ENCODE data around the gene NRN1L.
A peak's percentile ranks its signal among the peaks of the same experiment; 100 is the strongest.

NRN1L gene

DNA sequence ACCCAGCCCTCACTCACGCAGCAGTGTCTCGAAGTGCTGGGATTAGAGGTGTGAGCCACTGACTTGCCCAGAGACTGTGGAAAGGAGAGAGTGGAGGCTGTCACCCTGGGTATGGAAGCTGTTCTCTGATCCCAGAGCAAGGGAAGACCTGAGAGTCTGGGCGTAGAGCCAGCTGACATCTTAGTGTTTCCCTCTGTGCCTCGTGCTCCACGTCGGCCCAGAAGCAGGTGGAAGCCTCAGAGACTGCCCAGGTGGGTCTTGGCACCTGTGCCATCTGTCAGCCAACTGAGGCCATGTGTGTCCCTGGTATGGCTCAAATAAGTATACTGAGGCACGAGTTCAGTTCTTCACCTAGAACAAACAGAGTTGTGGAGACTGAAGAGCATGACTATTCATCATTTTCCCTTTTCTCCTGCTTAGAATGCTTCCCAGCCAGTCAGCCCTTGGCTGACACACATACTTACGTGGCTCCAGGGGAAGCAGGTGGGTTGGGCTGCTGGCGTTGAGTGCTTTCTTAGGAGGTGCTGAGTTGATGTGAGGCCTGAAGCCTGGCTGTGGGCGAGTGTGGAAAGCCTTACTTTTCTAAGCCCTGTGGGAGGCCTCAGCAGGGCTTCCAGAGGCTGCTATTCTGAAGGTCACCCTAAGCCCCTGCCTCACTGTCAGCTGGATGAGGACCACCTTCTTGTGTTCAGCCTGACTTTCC, 38.9 kb downstream of the NRN1L start:
- TF ChIP-seq EZH2 (IDR thresholded peaks at IDR 0.05; ENCODE audit: borderline replicate concordance, low read length): no peak
- TF ChIP-seq, protein P1, sequence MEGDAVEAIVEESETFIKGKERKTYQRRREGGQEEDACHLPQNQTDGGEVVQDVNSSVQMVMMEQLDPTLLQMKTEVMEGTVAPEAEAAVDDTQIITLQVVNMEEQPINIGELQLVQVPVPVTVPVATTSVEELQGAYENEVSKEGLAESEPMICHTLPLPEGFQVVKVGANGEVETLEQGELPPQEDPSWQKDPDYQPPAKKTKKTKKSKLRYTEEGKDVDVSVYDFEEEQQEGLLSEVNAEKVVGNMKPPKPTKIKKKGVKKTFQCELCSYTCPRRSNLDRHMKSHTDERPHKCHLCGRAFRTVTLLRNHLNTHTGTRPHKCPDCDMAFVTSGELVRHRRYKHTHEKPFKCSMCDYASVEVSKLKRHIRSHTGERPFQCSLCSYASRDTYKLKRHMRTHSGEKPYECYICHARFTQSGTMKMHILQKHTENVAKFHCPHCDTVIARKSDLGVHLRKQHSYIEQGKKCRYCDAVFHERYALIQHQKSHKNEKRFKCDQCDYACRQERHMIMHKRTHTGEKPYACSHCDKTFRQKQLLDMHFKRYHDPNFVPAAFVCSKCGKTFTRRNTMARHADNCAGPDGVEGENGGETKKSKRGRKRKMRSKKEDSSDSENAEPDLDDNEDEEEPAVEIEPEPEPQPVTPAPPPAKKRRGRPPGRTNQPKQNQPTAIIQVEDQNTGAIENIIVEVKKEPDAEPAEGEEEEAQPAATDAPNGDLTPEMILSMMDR (IDR thresholded peaks at IDR 0.05; ENCODE audit: low read length): no peak
- H3K36me3 ChIP-seq (ENCODE audit: insufficient read depth, low read length): peaks cover 6% of the 10 kb centered on the region; the same call in 1 of the 2 replicates
- peaks cover 14% of the 10 kb centered on the region for H3K4me1 ChIP-seq (ENCODE audit: insufficient read depth, low read length, severe bottlenecking)
- no peak overlapping the region for H3K4me2 ChIP-seq (ENCODE audit: low read length)
- H3K9ac ChIP-seq (ENCODE audit: low read length): no peak overlapping the region
- no peak overlapping the region for H2AFZ ChIP-seq (ENCODE audit: low read length)
- H3K79me2 ChIP-seq (ENCODE audit: insufficient read depth, low read length): no peaks in the 10 kb centered on the region
- H3F3A ChIP-seq (ENCODE audit: insufficient read depth, low read length): no peaks in the 10 kb centered on the region
- no peaks in the 10 kb centered on the region for H3K9me2 ChIP-seq (ENCODE audit: low read depth, low read length)
- H3K4me3 ChIP-seq (ENCODE audit: low read depth, low read length, poor library complexity, severe bottlenecking): no peak overlapping the region
- no peaks in the 10 kb centered on the region for H3K27me3 ChIP-seq (ENCODE audit: insufficient read depth, low read length)
- H3K27ac ChIP-seq (ENCODE audit: low read depth, low read length, poor library complexity, severe bottlenecking): no peak overlapping the region
- no peaks in the 10 kb centered on the region for H3K9me3 ChIP-seq (ENCODE audit: low read length)
- H4K20me1 ChIP-seq (ENCODE audit: insufficient read depth, low read length): no peaks in the 10 kb centered on the region

DNA sequence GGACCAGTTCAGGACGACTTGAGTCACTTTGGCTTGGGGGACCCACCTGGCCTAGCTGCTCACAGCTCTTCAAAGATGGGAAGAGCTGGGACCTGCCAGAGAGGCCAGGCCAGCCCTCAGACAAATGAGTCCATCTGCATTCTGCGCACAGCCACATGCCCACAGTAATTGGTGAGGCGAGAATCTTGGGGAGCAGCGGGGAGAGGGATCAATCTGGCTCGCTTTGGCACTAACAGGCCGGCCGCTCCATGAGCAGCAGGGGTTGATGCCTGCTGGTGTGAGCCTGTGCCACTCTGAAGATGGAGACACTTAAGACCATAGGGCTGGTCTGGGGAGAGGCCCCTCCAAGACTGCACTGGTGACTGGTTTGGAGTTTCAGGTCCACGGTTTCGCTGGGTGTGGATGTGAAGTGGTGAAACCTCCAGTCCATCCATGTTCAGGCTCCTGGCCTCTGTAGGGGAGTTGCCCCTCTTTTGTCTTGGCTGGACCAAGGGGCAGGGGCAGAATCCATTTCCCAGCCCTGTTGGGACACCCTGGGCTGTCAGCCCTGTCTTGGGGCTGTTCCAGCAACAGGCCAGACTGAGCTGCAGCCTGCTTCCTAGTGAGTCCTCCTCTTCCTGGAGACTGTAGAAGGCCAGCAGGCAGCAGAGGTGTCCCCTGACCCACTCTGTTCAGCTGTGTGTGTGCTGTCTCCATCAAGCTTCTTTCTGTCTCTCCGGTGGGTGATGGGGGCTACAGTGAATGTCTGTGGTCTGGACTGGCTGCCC, 39.6 kb downstream of the NRN1L start:
- Histone ChIP-seq H3K4me3 (ENCODE audit: low read depth, low read length, poor library complexity, severe bottlenecking) (no peak overlapping the region), H3K79me2 (ENCODE audit: insufficient read depth, low read length) (no peaks in the 10 kb centered on the region), H3K9me3 (ENCODE audit: low read length) (no peaks in the 10 kb centered on the region), H2AFZ (ENCODE audit: low read length) (no peak overlapping the region), H3F3A (ENCODE audit: insufficient read depth, low read length) (no peaks in the 10 kb centered on the region), H3K36me3 (ENCODE audit: insufficient read depth, low read length) (peaks cover 10% of the 10 kb centered on the region; the same call in 1 of the 2 replicates), H4K20me1 (ENCODE audit: insufficient read depth, low read length) (no peaks in the 10 kb centered on the region), H3K9me2 (ENCODE audit: low read depth, low read length) (no peaks in the 10 kb centered on the region), H3K9ac (ENCODE audit: low read length) (no peak overlapping the region), H3K4me2 (ENCODE audit: low read length) (no peak overlapping the region), H3K4me1 (ENCODE audit: insufficient read depth, low read length, severe bottlenecking) (peaks cover 14% of the 10 kb centered on the region), H3K27me3 (ENCODE audit: insufficient read depth, low read length) (no peaks in the 10 kb centered on the region), H3K27ac (ENCODE audit: low read depth, low read length, poor library complexity, severe bottlenecking) (no peak overlapping the region)
- TF ChIP-seq EZH2 (IDR thresholded peaks at IDR 0.05; ENCODE audit: borderline replicate concordance, low read length): no peak
- TF ChIP-seq, protein P1 (IDR thresholded peaks at IDR 0.05; ENCODE audit: low read length): no peak

DNA sequence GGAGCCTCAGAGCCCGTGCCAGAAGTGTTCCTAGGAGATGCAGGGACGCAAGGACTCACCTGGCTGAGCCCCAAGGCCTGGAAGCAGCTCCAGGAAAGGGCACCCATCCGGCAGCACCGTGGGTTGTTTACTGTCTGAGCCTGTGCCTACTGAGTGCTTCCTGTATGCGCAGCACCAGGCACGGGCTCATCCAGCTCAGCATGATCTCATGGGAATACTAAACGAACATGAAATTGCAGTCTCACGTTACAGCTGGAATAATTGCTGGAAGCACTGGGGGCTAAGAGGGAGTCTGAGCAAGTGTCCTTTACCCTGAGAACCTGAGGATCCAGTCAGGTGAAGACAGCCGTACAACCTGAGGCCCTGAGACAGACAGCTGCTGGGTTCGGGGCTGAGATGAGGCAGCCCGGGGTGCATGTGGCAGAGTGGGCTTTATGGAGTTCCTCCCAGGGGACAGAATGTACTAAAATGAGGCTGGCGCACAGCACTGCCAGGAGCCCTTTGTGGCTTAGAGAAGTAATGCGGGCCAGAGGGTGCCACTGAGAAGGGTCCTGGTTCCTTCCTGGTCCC, 41.6 kb downstream of the NRN1L start:
- Histone ChIP-seq H2AFZ (ENCODE audit: low read length) (no peak overlapping the region), H3K36me3 (ENCODE audit: insufficient read depth, low read length) (peaks cover 15% of the 10 kb centered on the region; the same call in 1 of the 2 replicates), H3F3A (ENCODE audit: insufficient read depth, low read length) (no peaks in the 10 kb centered on the region), H3K9ac (ENCODE audit: low read length) (no peak overlapping the region; the same call in 1 of the 2 replicates), H4K20me1 (ENCODE audit: insufficient read depth, low read length) (no peaks in the 10 kb centered on the region), H3K4me2 (ENCODE audit: low read length) (no peak overlapping the region), H3K9me3 (ENCODE audit: low read length) (no peaks in the 10 kb centered on the region), H3K9me2 (ENCODE audit: low read depth, low read length) (no peaks in the 10 kb centered on the region), H3K4me1 (ENCODE audit: insufficient read depth, low read length, severe bottlenecking) (peaks cover 14% of the 10 kb centered on the region), H3K79me2 (ENCODE audit: insufficient read depth, low read length) (no peaks in the 10 kb centered on the region), H3K27me3 (ENCODE audit: insufficient read depth, low read length) (no peaks in the 10 kb centered on the region), H3K27ac (ENCODE audit: low read depth, low read length, poor library complexity, severe bottlenecking) (peak overlapping the region; percentile 9), H3K4me3 (ENCODE audit: low read depth, low read length, poor library complexity, severe bottlenecking) (no peak overlapping the region)
- TF ChIP-seq, protein P1 (IDR thresholded peaks at IDR 0.05; ENCODE audit: low read length): no peak
- TF ChIP-seq EZH2 (IDR thresholded peaks at IDR 0.05; ENCODE audit: borderline replicate concordance, low read length): no peak

Data from OCI-LY1 (cell line).